ENCODE results near the gene DENND2A. TPM values are rescaled to one million over a fixed set of nuclear protein-coding genes. Genes with fewer than 3 reads are reported as not detected.

DENND2A gene
- total and polyA plus RNA-seq, 10 of the 15 experiments (the other 5 are each of a cell fraction or from before 2014, with no cell fraction given): 0.01 TPM; not detected in 9

DNA sequence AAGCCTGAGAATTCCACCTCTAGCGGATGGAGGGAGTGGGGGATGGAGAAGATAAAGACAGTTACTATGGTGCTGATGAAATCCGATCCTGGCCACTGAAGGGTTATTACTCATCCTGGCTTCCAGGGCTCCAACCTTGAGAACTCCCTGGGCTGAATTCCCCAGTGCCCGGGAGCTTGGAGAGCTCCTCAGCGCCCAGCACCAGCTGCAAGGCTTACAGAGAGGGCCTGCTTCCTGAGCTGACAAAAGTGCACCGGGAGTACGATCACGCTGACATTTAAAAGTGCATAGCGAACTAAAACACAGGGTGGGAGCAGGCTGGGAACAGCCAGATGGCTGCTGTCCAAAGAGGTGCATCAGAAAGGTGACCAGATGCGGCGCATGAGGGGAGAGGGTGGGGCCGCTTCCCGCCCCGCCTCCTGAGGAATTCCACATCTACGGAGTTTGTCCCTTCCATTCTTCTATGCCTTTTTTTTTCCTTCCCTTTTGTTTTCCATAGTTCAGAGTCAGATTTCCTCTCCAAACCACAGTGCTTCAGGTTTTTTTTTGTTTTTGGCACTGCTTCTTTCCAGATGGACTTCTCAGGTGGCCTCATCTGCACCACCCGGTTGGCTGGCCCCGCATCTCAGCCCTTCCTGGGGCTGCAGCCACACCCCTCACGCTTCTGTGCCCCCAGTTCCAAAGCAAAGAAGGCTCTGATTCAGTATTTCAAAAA is 98.9 kb downstream of the DENND2A start:
- ChIA-PET SMC1A (ENCODE audit: uncharacterized antibody, unreplicated experiment) (interaction anchor here (1.4 kb wide), 1 partner anchor 13 kb away, joined by 3 read pairs; no protein-coding TSS in a partner anchor), RAD21 (ENCODE audit: unreplicated experiment) (no interaction called here), CTCF (interaction anchor here (0.7 to 1.4 kb wide), 2 partner anchors 98 to 112 kb away, joined by 3 to 4 read pairs; partner anchors contain the start of gene DENND2A), POLR2A (no interaction called here)
- no TSS peak for BruUV-seq (replicated peaks)
- intact Hi-C loops (cut with micrococcal nuclease; ENCODE audit: unreplicated experiment): no loop called here
- H3K79me2 ChIP-seq (ENCODE audit: control insufficient read depth, insufficient read depth, low read length): no peaks in the 10 kb centered on the region
- no peaks in the 10 kb centered on the region for H3K4me1 ChIP-seq (ENCODE audit: control insufficient read depth, insufficient read depth, low read length)
- 46% methylated on average over 17 of the region's 17 CpGs for WGBS (ENCODE audit: insufficient coverage, insufficient replicate concordance, low lambda C conversion rate, missing lambda C conversion rate)
- H2AFZ ChIP-seq (ENCODE audit: control insufficient read depth, low read depth, low read length): no peak overlapping the region
- ATAC-seq (no peak), FAIRE-seq (no peak), DNase-seq (ENCODE audit: low read depth, low spot score) (no peak)
- no peaks in the 10 kb centered on the region for H3K9me3 ChIP-seq (replicated peaks; ENCODE audit: control insufficient read depth, insufficient read depth, low read length)
- no peaks in the 10 kb centered on the region for H4K20me1 ChIP-seq (ENCODE audit: control insufficient read depth, insufficient read depth)
- H3K27me3 ChIP-seq (replicated peaks in 1 of 2; ENCODE audit: control insufficient read depth in 2 of 2, insufficient read depth in 2 of 2, low read length in 1 of 2): peaks cover 0 to 3% of the 10 kb centered on the region in 2 experiments; a peak in 3 of 4 replicates
- H3K4me3 ChIP-seq: no peak overlapping the region
- TF ChIP-seq TCF3 (IDR thresholded peaks at IDR 0.05; ENCODE audit: borderline replicate concordance, insufficient read depth, low read depth, low read length) (no peak), HCFC1 (IDR thresholded peaks at IDR 0.05; ENCODE audit: low read length) (no peak), CHD2 (IDR thresholded peaks at IDR 0.05; ENCODE audit: borderline replicate concordance, low read depth, low read length) (no peak), ATF7 (IDR thresholded peaks at IDR 0.05; ENCODE audit: low read depth) (no peak), NFYA (IDR thresholded peaks at IDR 0.05; ENCODE audit: borderline replicate concordance, low read depth, low read length) (no peak)
- TF ChIP-seq, protein P1, sequence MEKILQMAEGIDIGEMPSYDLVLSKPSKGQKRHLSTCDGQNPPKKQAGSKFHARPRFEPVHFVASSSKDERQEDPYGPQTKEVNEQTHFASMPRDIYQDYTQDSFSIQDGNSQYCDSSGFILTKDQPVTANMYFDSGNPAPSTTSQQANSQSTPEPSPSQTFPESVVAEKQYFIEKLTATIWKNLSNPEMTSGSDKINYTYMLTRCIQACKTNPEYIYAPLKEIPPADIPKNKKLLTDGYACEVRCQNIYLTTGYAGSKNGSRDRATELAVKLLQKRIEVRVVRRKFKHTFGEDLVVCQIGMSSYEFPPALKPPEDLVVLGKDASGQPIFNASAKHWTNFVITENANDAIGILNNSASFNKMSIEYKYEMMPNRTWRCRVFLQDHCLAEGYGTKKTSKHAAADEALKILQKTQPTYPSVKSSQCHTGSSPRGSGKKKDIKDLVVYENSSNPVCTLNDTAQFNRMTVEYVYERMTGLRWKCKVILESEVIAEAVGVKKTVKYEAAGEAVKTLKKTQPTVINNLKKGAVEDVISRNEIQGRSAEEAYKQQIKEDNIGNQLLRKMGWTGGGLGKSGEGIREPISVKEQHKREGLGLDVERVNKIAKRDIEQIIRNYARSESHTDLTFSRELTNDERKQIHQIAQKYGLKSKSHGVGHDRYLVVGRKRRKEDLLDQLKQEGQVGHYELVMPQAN (conservative IDR thresholded peaks at IDR 0.05): no peak
- TF ChIP-seq, protein P2, sequence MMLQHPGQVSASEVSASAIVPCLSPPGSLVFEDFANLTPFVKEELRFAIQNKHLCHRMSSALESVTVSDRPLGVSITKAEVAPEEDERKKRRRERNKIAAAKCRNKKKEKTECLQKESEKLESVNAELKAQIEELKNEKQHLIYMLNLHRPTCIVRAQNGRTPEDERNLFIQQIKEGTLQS (IDR thresholded peaks at IDR 0.05; ENCODE audit: borderline replicate concordance, extremely low read depth, low read depth, low read length): no peak
- TF ChIP-seq, protein P3, sequence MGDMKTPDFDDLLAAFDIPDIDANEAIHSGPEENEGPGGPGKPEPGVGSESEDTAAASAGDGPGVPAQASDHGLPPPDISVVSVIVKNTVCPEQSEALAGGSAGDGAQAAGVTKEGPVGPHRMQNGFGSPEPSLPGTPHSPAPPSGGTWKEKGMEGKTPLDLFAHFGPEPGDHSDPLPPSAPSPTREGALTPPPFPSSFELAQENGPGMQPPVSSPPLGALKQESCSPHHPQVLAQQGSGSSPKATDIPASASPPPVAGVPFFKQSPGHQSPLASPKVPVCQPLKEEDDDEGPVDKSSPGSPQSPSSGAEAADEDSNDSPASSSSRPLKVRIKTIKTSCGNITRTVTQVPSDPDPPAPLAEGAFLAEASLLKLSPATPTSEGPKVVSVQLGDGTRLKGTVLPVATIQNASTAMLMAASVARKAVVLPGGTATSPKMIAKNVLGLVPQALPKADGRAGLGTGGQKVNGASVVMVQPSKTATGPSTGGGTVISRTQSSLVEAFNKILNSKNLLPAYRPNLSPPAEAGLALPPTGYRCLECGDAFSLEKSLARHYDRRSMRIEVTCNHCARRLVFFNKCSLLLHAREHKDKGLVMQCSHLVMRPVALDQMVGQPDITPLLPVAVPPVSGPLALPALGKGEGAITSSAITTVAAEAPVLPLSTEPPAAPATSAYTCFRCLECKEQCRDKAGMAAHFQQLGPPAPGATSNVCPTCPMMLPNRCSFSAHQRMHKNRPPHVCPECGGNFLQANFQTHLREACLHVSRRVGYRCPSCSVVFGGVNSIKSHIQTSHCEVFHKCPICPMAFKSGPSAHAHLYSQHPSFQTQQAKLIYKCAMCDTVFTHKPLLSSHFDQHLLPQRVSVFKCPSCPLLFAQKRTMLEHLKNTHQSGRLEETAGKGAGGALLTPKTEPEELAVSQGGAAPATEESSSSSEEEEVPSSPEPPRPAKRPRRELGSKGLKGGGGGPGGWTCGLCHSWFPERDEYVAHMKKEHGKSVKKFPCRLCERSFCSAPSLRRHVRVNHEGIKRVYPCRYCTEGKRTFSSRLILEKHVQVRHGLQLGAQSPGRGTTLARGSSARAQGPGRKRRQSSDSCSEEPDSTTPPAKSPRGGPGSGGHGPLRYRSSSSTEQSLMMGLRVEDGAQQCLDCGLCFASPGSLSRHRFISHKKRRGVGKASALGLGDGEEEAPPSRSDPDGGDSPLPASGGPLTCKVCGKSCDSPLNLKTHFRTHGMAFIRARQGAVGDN (IDR thresholded peaks at IDR 0.05): no peak
- H3K4me2 ChIP-seq (ENCODE audit: control insufficient read depth, insufficient read depth): no peak overlapping the region
- in situ Hi-C loops (cut with MboI): no loop called here
- no peak overlapping the region for H3K9ac ChIP-seq (ENCODE audit: control insufficient read depth, insufficient read depth, low read length)
- no peaks in the 10 kb centered on the region for H3K36me3 ChIP-seq (ENCODE audit: control insufficient read depth in 2 of 2, insufficient read depth in 2 of 2, low read length in 1 of 2)
- H3K27ac ChIP-seq (ENCODE audit: control insufficient read depth, insufficient read depth): no peak overlapping the region

All from GM12878 (cell line).